Renal cortical epithelial cell (primary cell): ENCODE measurements around the gene BCL7A. TPM values are rescaled to one million over a fixed set of nuclear protein-coding genes. Genes with fewer than 3 reads are reported as not detected.

Source experiments
- DNase-seq: peaks from one replicate; pipeline ENCODE4 v3.0.0-alpha.2; 2011; ENCODE audit warnings: low read depth
- total RNA-seq: library from RNA; depleted of rRNA; stranded (reverse); fragments of >200 nt; gene quantifications from 2 replicates; pipeline ENCODE4 v1.2.3, GENCODE V29; 2014

Gene BCL7A
- total RNA-seq, 1 donor from 2014 or later, result 24.8 TPM

DNA sequence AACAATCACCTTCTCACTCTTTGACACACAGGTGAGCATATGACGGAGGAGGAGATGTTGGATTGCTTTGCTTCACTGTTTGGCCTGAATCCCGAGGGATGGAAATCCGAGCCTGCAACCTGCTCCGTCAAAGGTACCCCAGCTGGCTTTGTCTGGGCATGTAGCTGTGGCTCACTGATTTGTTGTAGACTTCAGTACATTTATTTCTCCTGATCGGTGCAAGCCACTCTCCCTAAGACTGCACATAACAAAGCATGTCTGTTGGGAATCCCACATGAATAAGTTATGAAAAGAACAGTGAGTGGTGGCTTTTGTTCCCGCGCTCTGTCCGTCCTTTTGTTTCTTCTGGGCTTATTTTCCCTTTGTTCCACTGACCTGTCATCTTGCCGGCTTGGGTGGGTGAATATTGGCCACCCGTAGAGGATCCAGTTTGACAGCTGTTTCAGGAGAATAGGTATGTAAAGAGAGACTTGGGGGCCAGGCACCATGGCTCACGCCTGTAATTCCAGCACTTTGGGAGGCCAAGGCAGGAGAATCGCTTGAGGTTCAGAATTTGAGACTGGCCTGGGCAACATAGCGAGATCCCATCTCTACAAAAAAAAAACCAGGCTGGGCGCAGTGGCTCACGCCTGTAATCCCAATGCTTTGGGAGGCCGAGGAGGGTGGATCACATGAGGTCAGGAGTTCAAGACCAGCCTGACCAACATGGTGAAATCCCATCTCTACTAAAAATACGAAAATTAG lies 20.0 kb upstream of the BCL7A start:
- DNase-seq, result no peak

- no peak for DNase-seq
These were observed 17.8 kb upstream of the BCL7A start for GRCh38 chr12:122003651-122004611.

- no peak for DNase-seq
These were observed 17.0 kb upstream of the BCL7A start for GRCh38 chr12:122004633-122005071.

GRCh38 chr12:122005252-122005776 lies 16.4 kb upstream of the BCL7A start:
- DNase-seq, result no peak

DNA sequence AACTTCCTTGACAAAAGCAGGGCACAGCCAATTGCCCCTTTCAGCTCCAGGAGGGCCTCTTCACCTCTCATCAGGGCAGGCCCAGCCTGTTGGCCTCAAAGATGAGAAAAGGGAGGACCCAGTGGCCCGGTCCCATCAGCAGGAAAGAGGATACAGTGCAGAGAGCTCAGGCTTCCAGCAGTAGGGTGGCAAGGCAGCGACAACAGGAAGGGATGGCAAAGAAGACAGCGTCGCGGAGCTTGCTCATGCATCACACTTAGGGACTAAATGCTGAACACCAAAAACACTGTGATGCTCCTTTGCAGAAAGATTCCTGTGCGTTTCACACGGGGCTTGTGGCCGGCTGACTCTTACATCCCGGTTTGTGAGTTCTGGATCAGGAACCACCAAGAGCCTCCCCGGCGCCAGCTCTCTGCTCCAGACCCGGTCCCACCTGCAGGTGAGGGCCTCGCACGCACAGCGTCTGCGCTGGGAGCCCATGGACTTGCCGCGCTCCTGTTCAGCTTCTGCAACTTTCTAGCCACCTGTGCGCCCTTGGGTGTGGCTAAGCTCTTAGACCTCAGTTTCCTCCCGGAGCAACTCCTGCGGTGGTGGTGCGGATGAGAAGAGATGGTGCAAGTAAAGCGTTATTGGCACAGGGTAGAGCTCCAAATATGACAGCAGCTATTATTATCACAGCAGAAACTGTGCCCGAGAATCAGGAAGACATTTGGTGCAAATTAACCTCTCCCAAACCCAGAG lies 15.3 kb upstream of the BCL7A start:
- DNase-seq, result no peak

DNA sequence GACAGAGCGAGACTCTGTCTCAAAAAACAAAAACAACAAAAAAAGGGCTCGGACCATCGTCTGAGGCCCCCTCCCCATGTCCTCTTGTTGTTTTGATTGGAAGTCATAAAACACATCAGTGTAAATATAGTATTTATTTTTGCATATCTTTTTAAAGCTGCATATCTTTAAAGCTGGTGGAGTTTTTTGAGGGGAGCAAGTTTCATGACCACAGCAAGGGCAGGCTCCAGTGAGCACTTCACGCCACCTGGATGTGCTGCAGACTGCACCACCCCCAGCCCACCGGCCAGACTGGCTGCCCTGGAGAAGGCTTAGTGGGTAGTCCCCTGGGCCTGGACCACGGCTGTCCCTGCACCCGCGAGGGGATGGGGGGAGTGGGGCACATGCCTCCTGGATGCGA lies 11.9 kb upstream of the BCL7A start:
- DNase-seq, result no peak

GRCh38 chr12:122012184-122012583 lies 9.5 kb upstream of the BCL7A start:
- no peak for DNase-seq

DNA sequence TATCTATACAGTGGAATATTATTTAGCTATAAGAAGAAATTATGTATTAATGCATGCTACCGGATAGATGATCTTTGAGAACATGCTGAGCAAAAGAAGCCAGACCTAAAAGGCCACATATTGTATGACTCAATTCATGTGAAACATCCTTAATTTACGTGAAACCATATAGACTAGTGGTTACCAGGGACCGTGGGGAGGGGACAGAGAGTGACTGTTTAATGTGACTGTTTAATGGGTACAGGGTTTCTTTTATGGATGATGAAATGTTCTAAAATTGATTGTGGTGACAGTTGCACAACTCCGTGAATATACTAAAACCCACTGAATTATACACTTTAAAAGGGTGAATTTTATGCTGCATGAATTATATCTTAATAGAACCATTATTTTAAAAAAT lies 8.5 kb upstream of the BCL7A start:
- DNase-seq, result no peak

- DNase-seq, result no peak
These were observed 7.7 kb upstream of the BCL7A start for GRCh38 chr12:122013791-122014590.

DNA sequence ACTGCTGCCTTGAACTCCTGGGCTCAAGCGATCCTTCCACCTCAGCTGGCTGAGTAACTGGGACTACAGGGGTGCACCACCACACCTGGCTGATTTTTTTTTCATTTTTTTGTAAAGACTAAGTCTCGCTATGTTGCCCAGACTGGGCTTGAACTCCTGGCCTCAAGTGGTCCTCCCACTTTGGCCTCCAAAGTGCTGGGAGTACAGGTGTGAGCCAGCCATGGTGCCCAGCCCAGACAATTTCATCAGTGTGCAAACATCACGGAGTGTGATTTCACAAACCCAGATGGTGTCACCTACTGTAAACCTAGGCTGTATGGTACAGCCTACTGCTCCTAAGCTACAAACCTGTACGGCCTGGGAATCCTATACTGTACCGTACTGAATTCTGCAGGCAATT lies 6.9 kb upstream of the BCL7A start:
- DNase-seq, result no peak

DNA sequence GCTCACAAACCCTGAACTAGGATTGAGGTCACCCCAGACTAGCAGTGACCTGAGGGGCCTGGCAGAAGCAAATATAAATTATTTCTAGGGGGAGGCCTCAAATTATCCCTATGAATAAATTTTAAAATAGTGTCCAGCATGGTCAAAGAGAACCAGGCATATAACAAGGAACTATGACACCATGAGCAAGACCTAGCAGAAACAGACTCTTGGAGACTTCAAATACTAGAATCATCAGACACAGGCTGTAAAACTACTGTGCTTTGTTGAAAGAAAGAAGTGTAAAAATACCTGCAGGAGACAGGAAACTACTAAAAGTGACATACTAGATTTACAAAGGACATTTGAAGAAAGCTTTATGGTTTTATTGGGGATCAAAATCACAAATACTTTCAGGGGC lies 3.2 kb upstream of the BCL7A start:
- DNase-seq, result no peak

- no peak for DNase-seq
These were observed 2.7 kb upstream of the BCL7A start for GRCh38 chr12:122018937-122019336.

- DNase-seq, result no peak
These were observed 890 bp upstream of the BCL7A start for GRCh38 chr12:122020795-122021192.

- DNase-seq, result no peak
These were observed 377 bp upstream of the BCL7A start for GRCh38 chr12:122021193-122021821.

DNA sequence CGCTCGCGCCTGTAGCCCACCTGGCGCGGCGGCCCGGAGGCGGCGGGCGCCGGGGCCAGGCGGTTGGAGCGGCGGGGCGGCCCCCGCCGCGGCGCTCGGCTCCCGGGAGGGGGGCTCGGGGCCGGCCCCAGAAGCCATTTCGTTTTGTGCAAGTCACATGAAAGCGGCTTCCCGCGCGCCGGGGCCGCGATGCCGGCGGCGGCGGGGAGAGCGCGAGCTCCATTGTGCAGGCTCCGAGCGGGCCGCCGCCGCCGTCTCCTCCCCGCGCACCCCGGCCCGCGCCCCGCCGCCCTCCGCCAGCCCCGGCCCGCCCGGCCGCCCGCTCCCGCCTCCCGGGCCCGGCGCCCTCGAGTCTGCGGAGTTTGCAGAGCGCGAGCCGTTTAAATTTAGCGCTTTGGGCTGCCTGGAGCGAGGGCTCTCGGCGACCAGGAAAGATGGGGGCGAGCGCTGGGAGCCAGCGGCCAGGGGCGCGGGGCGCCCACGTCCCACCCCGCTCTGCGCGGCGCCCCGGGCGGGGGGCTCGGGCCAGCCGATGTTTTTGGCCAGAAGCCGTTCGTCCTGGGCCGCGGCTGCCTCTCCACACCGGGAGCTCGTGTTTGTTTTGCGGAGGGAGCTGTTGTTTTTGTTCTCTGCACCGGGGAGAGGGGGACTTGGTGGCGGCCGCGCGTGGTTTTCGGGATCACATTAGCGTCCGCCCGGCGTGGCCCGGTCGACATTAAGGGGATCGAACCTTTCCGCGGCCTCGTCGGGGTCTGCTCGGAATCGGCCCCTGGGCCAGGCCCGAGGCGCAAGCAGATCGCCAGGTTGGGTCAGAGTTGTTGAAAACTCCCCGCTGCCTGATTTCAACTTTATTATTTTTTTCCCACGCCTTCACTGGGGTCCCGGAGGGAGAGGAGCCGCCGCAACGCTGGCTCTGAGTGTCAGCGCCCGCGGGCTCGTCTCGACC lies 982 bp downstream of the BCL7A start:
- no peak for DNase-seq

DNA sequence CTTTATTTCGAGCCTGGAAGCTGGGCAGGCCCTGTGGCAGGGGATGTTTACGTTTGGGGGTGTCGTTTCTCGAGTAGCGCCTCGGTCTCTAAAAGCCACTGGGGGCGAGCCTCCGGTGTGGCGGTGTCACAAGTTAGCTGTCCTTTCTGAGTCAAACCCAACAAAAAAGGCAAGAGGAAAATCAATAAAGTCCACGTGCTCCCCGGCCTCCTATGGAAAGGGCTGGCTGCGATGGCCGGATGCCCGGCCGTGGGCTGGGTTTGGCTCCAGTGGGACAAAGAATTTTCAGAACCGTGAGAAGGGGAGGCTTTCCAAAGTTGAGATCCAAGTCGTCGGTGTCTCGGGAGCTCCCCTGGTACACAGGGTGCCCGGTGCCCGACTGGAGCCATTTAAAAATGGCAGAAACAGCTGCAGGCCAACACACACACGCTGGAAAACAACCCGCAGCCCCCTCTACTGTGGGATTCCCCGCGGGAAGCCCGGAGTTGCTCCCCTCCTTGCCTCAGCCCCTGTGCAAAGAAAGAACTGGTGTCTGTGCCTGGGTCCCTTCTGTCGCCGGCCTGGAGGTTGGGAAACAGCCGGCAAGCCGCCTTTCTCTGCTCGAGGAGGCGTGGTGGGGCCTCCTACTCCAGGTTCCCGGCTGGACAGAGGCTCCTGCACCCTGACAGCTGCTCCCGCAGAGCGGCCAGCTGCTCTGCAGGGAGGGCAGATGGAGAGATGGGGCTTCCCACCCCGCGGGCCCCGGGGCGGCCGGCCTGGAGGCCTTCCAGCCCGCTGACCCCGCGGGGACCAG lies 1.9 kb downstream of the BCL7A start:
- peak; percentile 51 for DNase-seq

- peak; percentile 92 for DNase-seq
These were observed 2.6 kb downstream of the BCL7A start for GRCh38 chr12:122024132-122024785.

- DNase-seq, result no peak
These were observed 5.1 kb downstream of the BCL7A start for GRCh38 chr12:122026706-122027333.
